Mammary epithelial cell (primary cell): ENCODE results near the gene ALOXE3.

ENCODE experiments used
- CTCF ChIP-seq, 2 donors: IDR thresholded peaks in 1 of 2; conservative IDR thresholded peaks in 1 of 2; 2 replicates each; pipeline ENCODE4 v1.5.1; 2011 to 2012; ENCODE audit warnings: inconsistent platforms in 2 of 2, low read length in 2 of 2, mild to moderate bottlenecking in 2 of 2, control low read depth in 1 of 2, low read depth in 1 of 2; ENCODE audit not compliant: insufficient read depth in 1 of 2; ENCODE audit errors: extremely low read depth in 1 of 2
- EZH2 ChIP-seq: IDR thresholded peaks from 2 replicates; pipeline ENCODE4 v1.6.1; 2012; ENCODE audit warnings: low read length, inconsistent platforms, borderline replicate concordance

- TF ChIP-seq CTCF (conservative IDR thresholded peaks at IDR 0.05 in 1 of 2, IDR thresholded peaks at IDR 0.05 in 1 of 2; ENCODE audit: extremely low read depth in 1 of 2, insufficient read depth in 1 of 2, low read depth in 1 of 2, low read length in 2 of 2), result no peak
- no peak for TF ChIP-seq EZH2
Observed at GRCh38 chr17:8153525-8153956, 35.2 kb upstream of the ALOXE3 start.
